HG02623 (cell line): ENCODE results near the gene GLB1L.
"Not testable (repeated sequence)": the region's sequence is repeated elsewhere in the genome, so short reads cannot be mapped to it uniquely, and the experiment has no call there.

Source experiments
- ATAC-seq: cut with Tn5 transposase; IDR thresholded peaks from one replicate; pipeline ENCODE4 v1.9.1; 2021; ENCODE audit warnings: moderate library complexity; ENCODE audit not compliant: unreplicated experiment

Gene GLB1L

DNA sequence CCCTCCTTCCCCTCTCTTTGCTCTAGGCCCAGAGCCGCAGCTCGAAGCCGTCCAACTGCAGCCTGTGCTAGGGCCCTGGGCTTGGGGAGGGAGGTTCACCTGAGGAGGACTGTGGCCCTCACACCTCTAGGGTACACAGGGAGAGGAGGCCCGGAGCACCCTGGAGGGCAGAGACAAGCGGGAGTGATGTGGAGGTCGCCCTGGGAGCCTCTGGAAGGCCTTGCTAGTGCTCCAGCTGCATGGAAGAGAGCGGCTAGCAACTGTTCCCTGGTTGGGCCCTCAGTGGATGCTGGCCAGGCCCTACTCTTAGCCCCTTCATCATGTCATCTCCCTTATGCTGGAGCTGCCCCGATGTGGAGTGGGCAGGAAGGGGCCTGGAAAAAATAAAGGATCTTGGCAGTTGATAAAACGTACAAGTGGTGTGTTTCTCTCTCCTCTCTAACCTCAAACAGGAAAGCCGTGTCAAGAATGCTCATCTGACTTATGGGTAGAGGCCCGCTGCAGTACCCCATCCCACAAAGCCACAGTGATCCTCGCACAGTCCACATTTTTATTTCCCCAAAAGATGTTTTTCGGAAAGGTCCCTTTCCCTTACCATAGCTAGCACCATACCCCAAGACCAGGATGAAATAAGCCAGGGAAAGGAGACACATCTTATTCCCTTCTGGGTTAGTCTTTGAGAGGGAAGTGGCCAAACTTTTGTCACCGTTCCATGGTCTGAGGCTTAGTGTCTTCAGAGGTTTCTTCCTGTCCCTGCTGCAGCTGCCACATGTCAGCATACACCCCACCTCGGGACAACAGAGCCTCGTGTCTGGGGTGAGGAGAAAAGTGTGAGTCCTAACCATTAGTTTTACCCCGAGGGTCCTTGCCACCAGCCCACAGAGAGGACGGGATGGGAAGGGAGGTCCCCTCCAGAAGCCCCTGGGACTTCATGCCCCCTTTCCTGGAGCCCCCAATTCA lies 35.7 kb downstream of the GLB1L start:
- no peak for ATAC-seq

DNA sequence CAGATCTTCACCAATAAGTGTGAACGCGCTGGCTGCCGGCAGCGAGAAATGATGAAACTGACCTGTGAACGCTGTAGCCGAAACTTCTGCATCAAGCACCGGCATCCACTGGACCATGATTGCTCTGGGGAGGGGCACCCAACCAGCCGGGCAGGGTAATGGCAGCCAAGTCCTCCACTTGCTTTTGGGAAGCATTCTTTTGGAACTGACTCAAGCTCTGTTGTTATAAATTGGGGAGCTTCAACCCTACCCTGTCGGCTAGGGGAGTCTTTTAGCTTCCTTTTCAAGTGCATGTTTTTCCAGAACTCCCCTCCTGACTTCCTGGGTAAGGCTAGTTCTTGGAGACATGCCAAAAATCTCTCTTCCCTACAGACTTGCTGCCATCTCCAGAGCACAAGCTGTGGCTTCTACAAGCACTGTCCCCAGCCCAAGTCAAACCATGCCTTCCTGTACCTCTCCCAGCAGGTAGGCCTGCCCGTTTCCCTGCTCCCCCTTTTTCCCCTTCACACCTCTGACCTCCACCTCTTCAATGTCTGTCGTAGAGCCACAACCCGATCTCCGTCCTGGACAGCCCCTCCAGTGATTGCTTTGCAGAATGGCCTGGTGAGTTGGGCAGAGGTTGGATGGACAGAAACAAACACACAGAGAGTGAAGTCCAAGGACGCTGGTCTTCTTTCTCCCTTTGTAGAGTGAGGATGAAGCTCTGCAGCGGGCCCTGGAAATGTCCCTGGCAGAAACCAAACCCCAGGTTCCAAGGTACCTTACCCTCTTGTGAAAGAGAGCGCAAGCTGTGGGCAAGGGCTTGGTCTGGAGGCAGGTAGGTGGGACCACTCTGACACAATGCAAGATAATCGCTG lies 37.1 kb downstream of the GLB1L start:
- ATAC-seq, result no peak

DNA sequence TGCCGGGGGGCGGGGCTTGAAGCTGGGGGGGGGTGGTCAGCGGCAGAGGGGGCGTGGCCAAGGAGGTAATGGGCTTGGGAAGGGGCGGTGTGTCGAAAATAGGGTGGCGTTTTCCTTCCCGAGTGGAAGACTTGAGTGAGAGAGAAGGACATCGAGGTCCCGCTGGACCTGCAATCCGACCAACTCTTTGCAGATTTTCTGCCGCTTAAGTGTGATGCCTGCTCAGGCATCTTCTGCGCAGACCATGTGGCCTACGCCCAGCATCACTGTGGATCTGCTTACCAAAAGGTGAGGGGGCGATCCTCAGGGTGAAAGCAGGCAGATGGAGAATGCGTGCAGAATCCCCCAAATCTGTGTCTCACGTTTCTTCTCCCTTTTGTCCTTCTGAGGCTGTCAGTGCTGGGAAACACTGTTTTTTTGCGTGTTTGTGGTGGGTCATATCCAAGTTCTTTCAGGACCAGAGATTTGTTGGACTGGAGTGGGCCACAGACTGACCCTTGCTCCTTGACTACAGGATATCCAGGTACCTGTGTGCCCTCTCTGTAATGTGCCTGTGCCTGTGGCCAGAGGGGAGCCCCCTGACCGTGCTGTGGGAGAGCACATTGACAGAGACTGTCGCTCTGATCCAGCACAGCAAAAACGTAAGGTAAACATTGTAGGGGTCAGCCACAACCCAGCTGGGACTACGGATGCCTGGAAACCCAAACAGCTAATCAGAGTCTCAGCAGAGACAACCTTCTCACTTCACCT lies 37.9 kb downstream of the GLB1L start:
- ATAC-seq, result no peak

DNA sequence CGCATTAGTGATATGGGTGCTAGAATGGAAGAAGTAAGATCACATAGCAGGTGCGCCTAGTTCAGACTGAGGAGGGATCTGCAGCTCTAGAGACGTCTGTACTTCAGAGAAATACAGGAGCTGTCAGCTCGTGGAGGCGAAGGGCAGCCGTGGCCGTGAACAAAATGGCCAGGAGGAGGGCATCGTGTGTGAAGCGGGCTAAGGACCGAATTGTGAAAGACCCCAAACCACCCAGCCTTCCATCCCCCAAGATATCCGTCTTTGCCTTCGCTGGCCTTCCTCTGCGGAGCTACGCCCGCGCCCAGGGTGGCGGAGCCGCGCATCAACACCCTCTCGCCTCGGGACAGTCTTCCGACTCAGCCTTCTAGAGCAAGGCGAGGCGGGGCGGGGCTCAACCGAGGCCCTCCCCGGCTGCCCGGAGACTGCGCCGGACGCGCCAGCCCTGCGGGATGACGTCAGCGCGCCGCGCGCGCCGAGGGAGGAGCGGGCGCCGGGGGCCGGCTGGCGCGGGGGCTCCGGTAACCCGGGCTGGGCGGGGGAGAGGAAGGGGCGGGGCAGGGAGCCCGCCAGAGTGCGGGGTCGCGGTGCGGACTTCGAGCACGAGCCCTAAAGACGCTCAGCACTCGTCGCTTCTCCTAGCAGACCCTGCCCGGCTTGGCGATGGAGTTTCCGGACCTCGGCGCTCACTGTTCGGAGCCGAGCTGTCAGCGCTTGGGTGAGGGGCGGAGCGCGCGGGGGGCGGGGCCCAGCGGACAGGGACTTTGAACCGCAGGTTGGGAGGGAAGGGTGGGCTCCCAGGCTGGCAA lies 38.7 kb downstream of the GLB1L start, which contains the start of gene ZFAND2B:
ZFAND2B (plus strand) TSS at position 455 of the 806 bp plus-strand sequence; CDS start at position 661, 206 bp downstream.
- peak; percentile 95 for ATAC-seq

DNA sequence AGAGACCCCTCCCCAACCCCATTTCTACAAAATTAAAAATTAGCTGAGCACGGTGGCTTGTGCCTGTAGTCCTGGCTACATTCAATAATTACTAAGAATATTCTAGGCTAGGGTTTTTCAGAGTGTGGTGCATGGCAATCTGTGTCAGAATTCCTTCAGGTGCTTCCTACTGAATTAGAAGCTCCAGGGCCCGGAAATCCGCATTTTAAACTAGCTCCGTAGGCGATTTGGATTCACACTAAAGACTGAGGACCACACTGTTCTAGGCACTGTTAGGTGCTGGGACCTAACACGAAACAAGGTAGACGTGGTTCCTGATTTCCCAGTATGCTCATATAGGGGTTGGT lies 39.3 kb downstream of the GLB1L start:
- no peak for ATAC-seq

DNA sequence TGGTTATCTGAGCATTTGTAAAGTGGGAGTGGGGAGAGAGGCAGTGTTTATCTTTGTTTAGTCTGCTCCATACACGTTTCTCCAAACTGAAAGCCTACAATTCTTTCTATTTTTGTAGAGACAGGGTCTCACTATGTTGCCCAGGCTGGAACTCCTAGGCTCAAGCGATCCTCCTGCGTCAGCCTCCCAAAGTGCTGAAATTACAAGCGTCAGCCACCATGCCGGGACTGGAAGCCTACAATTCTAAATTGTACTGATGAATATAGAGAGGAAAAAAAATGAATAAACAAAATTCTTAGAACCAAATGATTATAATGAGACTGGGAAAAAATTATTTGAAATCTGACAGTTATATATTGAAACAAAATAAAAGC lies 40.1 kb downstream of the GLB1L start:
- no peak for ATAC-seq

DNA sequence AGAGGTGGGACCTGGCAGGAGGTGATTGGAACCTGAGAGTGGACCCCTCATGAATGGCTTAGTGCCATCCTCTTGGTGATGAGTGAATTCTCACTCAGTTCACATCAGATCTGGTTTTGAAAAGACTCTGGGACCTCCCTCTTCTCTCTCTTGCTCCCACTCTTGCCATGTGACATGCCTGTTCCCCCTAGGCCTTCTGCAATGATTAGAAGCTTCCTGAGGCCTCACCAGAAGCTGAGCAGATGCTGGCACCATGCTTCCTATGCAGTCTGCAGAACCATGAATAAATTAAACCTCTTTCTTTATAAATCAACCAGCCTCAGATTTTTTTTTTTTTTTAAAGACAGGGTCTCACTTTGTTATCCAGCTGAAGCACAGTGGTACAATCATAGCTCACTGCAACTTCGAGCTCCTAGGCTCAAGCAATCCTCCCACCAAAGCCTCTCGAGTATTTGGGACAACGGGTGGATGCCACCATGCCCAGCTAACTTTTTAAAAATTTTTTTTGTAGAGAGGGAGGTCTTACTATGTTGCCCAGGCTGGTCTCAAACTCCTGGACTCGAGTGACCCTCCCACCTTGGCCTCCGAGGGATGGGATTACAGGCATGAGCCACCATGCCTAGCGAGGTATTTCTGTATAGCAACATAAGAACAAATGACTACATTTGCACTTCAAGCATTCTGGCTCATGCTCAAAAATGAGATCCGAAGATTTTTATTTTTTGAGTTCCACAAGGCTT lies 40.6 kb downstream of the GLB1L start:
- no peak for ATAC-seq

DNA sequence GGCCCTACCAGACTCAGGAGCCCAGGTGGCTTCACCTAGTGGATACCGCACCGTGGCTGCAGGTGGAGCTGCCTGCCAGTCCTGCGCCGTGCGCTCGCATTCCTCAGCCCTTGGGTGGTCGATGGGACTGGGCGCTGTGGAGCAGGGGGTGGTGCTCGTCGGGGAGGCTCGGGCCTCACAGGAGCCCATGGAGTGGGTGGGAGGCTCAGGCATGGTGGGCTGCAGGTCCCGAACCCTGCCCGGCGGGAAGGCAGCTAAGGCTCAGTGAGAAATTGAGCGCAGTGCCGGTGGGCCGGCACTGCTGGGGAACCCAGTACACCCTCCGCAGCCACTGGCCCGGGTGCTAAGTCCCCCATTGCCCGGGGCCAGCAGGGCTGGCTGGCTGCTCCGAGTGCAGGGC lies 43.9 kb downstream of the GLB1L start:
- not testable (repeated sequence) for ATAC-seq

DNA sequence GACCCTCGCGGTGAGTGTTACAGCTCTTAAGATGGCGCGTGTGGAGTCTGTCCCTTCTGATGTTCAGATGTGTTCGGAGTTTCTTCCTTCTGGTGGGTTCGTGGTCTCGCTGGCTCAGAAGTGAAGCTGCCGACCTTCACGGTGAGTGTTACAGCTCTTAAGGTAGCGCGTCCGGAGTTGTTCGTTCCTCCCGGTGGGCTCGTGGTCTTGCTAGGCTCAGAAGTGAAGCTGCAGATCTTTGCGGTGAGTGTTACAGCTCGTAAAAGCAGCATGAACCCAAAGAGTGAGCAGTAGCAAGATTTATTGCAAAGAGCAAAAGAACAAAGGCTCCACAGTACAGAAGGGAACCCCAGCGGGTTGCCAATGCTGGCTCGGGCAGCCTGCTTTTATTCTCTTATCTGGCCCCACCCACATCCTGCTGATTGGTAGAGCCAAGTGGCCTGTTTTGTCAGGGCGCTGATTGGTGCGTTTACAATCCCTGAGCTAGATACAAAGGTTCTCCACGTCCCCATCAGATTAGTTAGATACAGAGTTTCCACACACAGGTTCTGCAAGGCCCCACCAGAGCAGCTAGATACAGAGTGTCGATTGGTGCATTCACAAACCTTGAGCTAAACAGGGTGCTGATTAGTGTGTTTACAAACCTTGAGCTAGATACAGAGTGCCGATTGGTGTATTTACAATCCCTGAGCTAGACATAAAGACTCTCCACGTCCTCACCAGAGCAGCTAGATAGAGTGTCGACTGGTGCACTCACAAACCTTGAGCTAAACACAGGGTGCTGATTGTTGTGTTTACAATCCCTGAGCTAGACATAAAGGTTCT lies 44.5 kb downstream of the GLB1L start:
- ATAC-seq, result not testable (repeated sequence)

DNA sequence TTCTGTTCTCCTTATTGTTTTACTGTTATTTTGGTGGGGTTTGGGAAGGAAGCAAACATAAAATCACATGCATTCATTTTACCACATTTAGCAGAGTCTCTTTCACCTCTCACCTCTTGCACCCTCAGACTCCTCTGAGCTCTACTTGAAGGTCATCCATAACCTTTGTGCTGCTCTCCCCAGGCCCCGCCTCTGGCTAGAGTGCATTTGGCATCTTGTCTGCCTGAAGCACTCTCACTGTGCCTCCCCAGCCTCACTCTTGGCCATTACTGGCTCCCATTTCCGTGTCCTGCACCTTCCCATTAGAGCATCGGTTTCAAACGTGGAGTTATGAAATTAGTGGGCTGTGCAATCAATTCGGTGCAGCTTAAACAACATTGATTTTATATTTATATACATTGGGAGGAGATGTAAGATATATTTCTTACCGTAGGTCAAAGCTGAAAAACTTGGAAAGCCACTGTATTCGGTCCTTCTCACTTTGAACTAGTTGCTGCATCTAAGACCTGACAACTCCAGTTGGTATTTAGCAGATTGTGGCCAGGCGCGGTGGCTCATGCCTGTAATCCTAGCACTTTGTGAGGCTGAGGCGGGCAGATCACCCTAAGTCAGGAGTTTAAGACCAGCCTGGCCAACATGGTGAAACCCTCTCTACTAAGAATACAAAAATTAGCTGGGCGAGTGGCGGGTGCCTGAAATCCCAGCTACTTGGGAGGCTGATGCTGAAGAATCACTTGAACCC lies 45.6 kb downstream of the GLB1L start:
- ATAC-seq, result no peak

DNA sequence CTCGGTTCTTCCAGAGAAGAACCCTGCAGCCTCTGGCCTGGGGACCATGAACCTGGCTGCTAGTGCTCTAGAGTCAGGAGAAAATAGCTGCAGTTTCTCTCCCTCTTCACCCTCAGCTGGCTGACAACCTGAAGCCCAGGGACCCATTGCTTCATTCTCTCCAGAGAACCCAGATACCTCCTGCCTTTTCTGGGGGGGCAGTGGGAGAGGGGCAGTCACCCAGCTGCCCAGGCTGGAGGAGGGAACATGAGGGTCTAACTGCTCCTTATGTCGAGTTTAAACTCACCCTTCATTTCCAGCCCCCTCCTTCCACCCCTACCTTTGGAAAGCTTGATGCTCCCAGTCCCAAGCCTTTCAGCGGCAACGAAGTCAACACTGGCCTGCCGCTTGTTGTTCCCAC lies 46.3 kb downstream of the GLB1L start:
- no peak for ATAC-seq

DNA sequence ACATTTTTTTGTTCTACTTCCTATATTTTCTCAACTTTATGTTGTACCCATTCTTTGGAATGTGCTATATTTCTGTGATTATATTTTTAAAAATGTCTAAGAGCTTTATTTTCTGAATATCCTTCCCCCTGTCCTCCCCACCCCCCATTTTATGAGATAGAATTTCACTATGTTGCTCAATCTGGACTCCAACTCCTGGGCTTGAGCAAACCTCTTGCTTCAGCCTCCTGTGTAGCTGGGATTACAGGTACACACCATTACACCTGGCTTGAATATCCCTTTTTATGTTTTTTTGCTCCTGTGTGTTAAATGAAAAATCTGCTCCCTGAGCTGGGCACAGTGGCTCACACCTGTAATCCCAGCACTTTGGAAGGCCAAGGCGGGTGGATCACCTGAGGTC lies 47.9 kb downstream of the GLB1L start:
- ATAC-seq, result no peak

DNA sequence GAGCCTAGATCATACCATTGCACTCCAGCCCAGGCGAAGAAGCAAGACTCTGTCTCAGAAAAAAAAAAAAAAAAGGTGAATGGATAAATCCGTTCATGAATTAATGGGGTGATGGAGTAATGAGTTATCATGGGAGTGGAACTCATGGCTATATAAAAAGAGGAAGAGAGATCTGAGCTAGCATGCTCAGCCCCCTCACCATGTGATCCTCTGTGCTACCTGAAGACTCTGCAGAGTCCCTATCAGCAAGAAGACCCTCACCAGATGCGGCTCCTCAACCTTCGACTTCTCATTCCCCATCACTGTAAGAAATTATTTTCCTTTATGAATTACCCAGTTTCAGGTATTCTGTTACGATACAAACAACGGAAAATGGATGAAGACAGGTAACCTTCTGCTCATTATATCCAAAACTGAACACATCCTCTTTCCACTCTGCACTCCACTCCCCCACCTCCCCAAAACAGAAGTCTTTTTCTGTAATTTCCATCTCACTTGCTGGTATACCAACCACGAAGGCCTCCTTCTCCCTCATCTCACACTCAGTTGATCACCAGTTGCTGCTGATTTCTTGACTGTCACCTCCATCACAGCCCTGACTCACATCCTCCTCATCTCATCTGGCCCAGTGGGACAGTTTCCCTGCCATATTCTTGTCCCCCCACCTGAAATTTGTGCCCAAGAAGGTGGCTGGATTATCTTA lies 58.3 kb downstream of the GLB1L start:
- ATAC-seq, result no peak
